OCI-LY7 (cell line): ENCODE results near the gene ART1. TPM values are rescaled to one million over a fixed set of nuclear protein-coding genes. Genes with fewer than 3 reads are reported as not detected.

ENCODE experiments used
- BruUV-seq: library from RNA; stranded (reverse); fragments of 400-500 nt; replicated peaks from 2 replicates; lab custom pipeline; 2021; lab: Mats Ljungman, UMichigan
- CTCF ChIA-PET: fragments of 300-600 bp; sonication (Branson Sonifier 250); formaldehyde crosslinking; loops from one replicate; lab custom pipeline; 2022; ENCODE audit warnings: antibody characterized with exemption; ENCODE audit not compliant: unreplicated experiment; lab: Charles Lee
- POLR2A ChIA-PET: fragments of 300-600 bp; sonication (Branson Sonifier 250); formaldehyde crosslinking; loops from one replicate; lab custom pipeline; 2022; ENCODE audit warnings: antibody characterized with exemption; lab: Charles Lee
- DNase-seq: peaks from one replicate; pipeline ENCODE4 v3.0.0-alpha.2; 2015; ENCODE audit warnings: low spot score
- H2AFZ ChIP-seq: fragments of 200-600 bp; sonication (generic), shearing (Covaris generic); 2 replicates; pipeline ENCODE4 v1.6.1; 2014; ENCODE audit warnings: mild to moderate bottlenecking, antibody characterized with exemption, low read length, moderate library complexity
- H3K27ac ChIP-seq: fragments of 200-600 bp; sonication (generic); 2 replicates; pipeline ENCODE4 v1.5.1; 2014; ENCODE audit warnings: mixed run types, low read depth, mild to moderate bottlenecking, moderate library complexity, low read length, inconsistent platforms; ENCODE audit not compliant: poor library complexity, severe bottlenecking
- H3K36me3 ChIP-seq: fragments of 200-600 bp; sonication (generic); 2 replicates; pipeline ENCODE4 v1.6.1; 2014; ENCODE audit warnings: mild to moderate bottlenecking, antibody characterized with exemption, low read length, moderate library complexity, mixed read lengths; ENCODE audit not compliant: insufficient read depth
- H3K4me1 ChIP-seq: fragments of 200-600 bp; sonication (generic); 2 replicates; pipeline ENCODE4 v1.5.1; 2014; ENCODE audit warnings: mild to moderate bottlenecking, low read length; ENCODE audit not compliant: insufficient read depth, poor library complexity, severe bottlenecking
- H3K4me2 ChIP-seq: fragments of 200-600 bp; sonication (generic); 2 replicates; pipeline ENCODE4 v1.6.1; 2014; ENCODE audit warnings: mild to moderate bottlenecking, low read length
- H3K4me3 ChIP-seq: fragments of 200-600 bp; sonication (generic); 2 replicates; pipeline ENCODE4 v1.5.1; 2014; ENCODE audit warnings: mild to moderate bottlenecking, low read depth, low read length; ENCODE audit not compliant: poor library complexity, severe bottlenecking
- H3K79me2 ChIP-seq: fragments of 200-600 bp; sonication (generic); 2 replicates; pipeline ENCODE4 v1.6.1; 2016; ENCODE audit warnings: low read depth, mild to moderate bottlenecking, low read length, moderate library complexity, mixed read lengths; ENCODE audit not compliant: insufficient read depth
- H3K9me2 ChIP-seq: fragments of 200-600 bp; sonication (generic); 2 replicates; pipeline ENCODE4 v1.6.1; 2016; ENCODE audit warnings: mild to moderate bottlenecking, low read length, mixed read lengths; ENCODE audit not compliant: insufficient read depth
- H3K9me3 ChIP-seq: fragments of 200-600 bp; sonication (generic); 2 replicates; pipeline ENCODE4 v1.6.1; 2014; ENCODE audit warnings: mild to moderate bottlenecking, mixed run types, low read length, mixed read lengths
- H4K20me1 ChIP-seq: fragments of 200-600 bp; sonication (generic); 2 replicates; pipeline ENCODE4 v1.6.1; 2014; ENCODE audit warnings: mild to moderate bottlenecking, antibody characterized with exemption, low read length, moderate library complexity, mixed read lengths; ENCODE audit not compliant: insufficient read depth
- CTCF ChIP-seq: fragments of 200-600 bp; sonication (generic); conservative IDR thresholded peaks from 2 replicates; pipeline ENCODE4 v1.5.1; 2014; ENCODE audit warnings: mild to moderate bottlenecking, antibody characterized with exemption, low read length, moderate library complexity, mixed read lengths
- EZH2phosphoT487 ChIP-seq: fragments of 200-600 bp; sonication (generic); IDR thresholded peaks from 2 replicates; pipeline ENCODE4 v1.6.1; 2018; ENCODE audit warnings: low read depth, borderline replicate concordance, mild to moderate bottlenecking, mixed run types, antibody characterized with exemption, low read length, moderate library complexity, mixed read lengths
- intact Hi-C: fragments of 100-400 bp; cut with micrococcal nuclease; formaldehyde crosslinking; loops from one replicate; pipeline ENCODE4 v1.10.0; 2022; ENCODE audit not compliant: unreplicated experiment
- total RNA-seq, 2 experiments: library from RNA; depleted of rRNA in 1 of 2; stranded (reverse); fragments of >200 nt in 1 of 2; shearing (Covaris generic) in 1 of 2; gene quantifications; 2 replicates each; pipeline ENCODE4 v1.2.3, GENCODE V29; 2014 to 2022

The ART1 gene
- total RNA-seq, 2 experiments from 2014 or later, result not detected

- CTCF ChIA-PET, result no interaction called here
- no peak for DNase-seq
Measured at GRCh38 chr11:3616721-3617460, 28.0 kb upstream of the ART1 start.

GRCh38 chr11:3617990-3618389, 26.9 kb upstream of the ART1 start:
- H3K4me3 ChIP-seq, result no peak overlapping the region
- no peak overlapping the region for H2AFZ ChIP-seq
- no peaks in the 10 kb centered on the region for H3K9me2 ChIP-seq
- BruUV-seq, result no TSS peak
- CTCF ChIA-PET, result no interaction called here
- no peaks in the 10 kb centered on the region for H3K79me2 ChIP-seq
- no peak for TF ChIP-seq EZH2phosphoT487
- TF ChIP-seq CTCF, result no peak
- H3K4me1 ChIP-seq, result no peaks in the 10 kb centered on the region
- DNase-seq, result no peak
- intact Hi-C loops, result no loop called here
- no peaks in the 10 kb centered on the region for H4K20me1 ChIP-seq
- no peaks in the 10 kb centered on the region for H3K36me3 ChIP-seq
- no peaks in the 10 kb centered on the region for H3K9me3 ChIP-seq
- H3K4me2 ChIP-seq, result no peak overlapping the region
- POLR2A ChIA-PET, result no interaction called here
- no peak overlapping the region for H3K27ac ChIP-seq

More at GRCh38 chr11:3616721-3617460, 28.0 kb upstream of the ART1 start:
- POLR2A ChIA-PET, result no interaction called here
- Histone ChIP-seq H3K4me2 (no peak overlapping the region), H3K9me2 (no peaks in the 10 kb centered on the region), H3K36me3 (no peaks in the 10 kb centered on the region), H3K4me1 (no peaks in the 10 kb centered on the region), H3K79me2 (no peaks in the 10 kb centered on the region), H3K9me3 (no peaks in the 10 kb centered on the region), H4K20me1 (no peaks in the 10 kb centered on the region), H2AFZ (no peak overlapping the region), H3K4me3 (no peak overlapping the region), H3K27ac (no peak overlapping the region)
- BruUV-seq, result no TSS peak
- TF ChIP-seq CTCF (no peak), EZH2phosphoT487 (no peak)
- intact Hi-C loops, result no loop called here

- H3K9me2 ChIP-seq, result no peaks in the 10 kb centered on the region
- ChIA-PET POLR2A (no interaction called here), CTCF (no interaction called here)
- TF ChIP-seq CTCF, result no peak
- no peak for TF ChIP-seq EZH2phosphoT487
- H3K27ac ChIP-seq, result no peak overlapping the region
- H3K4me3 ChIP-seq, result no peak overlapping the region
- no peaks in the 10 kb centered on the region for H4K20me1 ChIP-seq
- DNase-seq, result no peak
- no peaks in the 10 kb centered on the region for H3K79me2 ChIP-seq
- no peaks in the 10 kb centered on the region for H3K36me3 ChIP-seq
- H3K9me3 ChIP-seq, result no peaks in the 10 kb centered on the region
- H3K4me2 ChIP-seq, result no peak overlapping the region
- intact Hi-C loops, result no loop called here
- no peak overlapping the region for H2AFZ ChIP-seq
- no peaks in the 10 kb centered on the region for H3K4me1 ChIP-seq
- BruUV-seq, result no TSS peak
Measured at GRCh38 chr11:3622521-3622920, 22.4 kb upstream of the ART1 start.
